GM18868 (cell line): ENCODE measurements around the gene HOXA5.

Source experiments
- ATAC-seq: cut with Tn5 transposase; IDR thresholded peaks from one replicate; pipeline ENCODE4 v1.9.1; 2021; ENCODE audit warnings: mild to moderate bottlenecking, moderate library complexity; ENCODE audit not compliant: unreplicated experiment

HOXA5 gene

DNA sequence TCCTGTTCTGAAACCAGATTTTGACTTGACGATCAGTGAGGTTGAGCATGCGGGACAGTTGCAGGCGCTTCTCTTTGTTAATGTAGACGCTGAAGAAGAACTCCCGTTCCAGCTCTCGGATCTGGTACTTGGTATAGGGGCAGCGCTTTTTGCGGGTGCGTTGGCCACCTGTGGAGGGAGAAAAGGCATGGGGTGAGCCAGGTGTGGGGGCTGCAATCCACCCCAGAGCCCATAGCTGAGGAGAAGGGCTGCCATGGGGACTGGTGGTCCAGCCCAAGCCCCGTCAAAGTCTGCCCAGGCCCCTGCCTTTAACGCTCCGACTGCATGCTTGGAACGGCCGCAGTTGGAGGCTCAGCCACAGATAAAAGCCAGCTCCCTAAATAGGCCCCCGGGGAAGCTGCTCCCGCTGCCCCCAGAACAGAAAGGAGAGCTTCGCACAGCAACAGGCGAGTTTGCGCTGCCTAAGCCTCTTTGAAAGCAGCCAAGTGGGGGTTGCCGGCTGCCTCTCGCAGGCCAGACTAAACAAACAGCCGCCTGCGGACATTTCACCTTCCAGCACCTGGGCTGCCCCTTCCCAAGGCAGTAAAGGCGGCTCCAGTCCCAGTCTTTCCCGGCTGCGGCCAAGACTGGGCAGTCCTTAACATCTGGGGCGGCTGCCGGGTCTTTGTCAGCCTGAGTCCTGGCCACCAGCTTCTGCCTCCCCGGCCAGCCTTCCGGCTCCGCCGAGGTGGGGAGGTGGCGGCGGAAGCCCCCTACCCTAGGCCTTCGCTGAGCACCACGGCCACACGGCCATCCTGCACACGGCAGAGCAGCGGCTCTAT, 39.6 kb upstream of the HOXA5 start:
- no peak for ATAC-seq

DNA sequence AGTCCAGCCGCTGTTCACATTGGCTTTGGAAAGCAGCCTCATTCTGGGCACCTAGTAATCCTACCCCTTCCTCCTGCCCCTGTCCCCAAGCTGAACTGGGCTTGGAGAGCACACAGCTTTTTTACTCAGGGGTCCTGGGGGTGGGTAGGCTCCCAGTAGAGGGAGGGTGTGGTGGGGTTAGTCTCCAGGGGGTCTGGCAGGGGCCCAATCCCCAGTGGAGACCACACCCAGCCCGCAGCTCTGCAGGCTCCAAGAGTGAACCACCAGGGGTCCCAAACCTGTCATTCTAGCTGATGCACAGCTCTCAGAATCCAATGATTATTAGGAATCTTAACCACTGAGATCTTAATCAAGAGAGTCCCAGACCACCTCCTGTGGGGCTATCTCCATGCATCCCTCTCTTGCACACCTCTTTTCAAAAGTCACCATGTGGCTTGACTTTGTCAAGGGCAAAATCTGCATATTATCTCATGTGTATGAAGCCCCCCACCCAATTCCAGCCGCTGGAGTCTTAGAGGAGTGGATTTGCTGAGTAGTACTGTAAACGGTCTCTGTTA, 38.9 kb upstream of the HOXA5 start:
- ATAC-seq, result no peak

DNA sequence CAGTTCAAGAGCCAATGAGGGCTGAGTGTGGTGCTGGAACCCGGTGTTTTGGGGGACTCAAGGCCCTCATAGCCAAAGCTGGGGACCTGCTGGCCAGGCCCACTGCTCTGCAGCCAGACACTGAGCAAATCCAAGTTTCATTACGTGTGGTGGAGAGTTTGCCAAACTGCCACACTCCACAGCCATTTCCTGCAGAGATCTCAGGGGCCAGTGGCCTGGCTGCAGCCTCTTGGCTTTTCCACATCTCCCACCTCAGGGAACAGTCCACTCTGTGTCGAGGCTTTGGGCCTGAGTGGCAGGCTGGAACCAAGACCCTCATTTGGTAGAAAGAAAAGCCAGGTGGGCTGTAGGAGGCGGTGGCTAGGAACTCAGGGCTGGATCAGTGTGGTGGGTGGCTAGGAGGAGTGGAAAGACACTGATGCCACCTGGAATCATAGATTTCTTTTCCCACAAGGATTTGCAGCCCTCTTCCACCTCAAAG, 38.4 kb upstream of the HOXA5 start:
- ATAC-seq, result no peak

DNA sequence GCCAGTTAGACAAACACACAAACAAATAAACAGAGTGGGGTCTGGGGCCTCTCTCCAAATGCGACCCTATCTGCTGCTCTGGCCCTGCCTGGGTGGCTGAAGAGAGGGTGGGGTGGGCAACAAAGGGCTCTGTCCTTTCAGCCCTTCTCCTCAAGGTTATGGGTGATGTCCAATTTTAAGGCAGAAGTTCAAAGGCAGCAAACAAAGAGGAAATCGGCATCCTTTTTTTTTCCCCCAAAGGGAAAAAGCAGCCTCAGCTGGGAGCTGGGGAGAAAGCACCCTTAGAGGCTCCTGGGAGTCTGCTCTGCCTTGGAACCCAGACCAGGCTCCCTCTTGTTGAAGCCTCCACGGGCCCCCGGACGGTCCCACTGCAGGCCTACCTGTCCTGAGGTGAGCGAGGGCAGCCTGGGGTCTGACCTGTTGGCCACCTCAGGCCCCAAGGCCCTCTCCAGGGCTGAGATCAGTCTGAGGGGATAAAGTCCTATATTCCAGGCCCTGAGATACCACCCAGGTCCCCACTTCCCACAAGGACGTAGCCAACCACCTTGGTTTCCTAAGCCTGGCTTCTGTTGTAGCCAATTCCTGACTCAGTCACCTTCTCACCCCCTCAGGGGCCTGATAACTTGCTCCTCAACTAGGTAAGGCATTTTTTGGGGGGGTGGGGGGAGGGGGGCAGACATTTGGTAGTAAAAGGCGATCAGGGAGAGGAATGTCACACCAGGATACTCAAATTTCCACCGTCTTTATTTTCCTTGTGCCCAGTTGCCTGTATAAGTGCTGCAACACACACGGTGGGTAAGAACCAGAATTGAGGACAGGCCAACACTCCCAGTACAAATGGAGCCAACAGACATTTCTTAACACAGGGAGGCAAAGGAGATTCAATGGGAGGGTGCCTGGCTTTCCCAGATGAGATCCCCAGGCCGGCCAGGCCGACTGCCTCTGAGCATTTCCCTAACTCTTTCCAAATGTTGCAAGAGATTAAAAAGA, 37.2 kb upstream of the HOXA5 start:
- ATAC-seq, result no peak

DNA sequence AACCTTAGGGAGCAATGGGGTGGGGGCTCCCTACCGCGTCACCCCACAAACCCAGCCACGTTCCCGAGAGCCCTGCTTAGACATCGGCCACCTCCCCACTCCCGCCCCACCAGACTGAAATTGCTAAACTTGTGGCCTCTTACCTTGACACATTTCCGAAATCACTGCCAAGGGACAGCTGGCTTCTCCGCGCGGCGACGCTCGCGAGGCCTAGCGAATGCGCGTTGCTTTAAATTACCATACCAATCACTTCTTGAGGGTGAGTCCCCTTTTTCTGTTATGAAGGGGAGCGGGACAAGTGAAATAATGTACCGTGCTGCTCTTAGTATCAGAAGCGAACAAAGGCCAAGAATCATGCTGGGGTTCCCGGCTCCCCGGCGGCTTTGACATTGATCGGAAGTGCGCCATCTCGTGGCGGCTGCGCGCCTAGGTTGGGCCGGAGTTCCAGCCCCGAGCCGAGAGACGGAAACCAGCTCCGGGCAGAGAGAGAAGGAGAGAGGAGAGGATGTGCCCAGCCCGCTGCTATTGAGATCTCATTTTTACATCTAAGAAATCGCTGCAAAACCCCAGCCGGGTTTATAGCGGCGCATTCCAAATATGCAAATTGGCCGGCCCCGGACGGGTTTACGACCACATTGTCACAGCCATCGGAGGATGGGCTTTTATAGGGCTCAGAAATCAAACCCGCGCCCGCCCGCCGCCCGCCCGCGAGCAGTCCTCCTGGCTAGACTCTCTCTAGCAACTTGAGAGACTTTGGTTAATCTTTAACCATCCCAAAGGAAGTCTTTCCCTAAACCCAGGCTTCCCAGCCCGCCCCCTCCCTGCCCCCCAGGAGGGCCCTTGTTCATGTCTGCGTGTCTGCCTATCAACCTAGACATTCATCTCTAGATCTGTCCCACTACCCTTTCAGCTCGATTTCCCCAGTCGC, 36.3 kb upstream of the HOXA5 start:
- ATAC-seq, result no peak

DNA sequence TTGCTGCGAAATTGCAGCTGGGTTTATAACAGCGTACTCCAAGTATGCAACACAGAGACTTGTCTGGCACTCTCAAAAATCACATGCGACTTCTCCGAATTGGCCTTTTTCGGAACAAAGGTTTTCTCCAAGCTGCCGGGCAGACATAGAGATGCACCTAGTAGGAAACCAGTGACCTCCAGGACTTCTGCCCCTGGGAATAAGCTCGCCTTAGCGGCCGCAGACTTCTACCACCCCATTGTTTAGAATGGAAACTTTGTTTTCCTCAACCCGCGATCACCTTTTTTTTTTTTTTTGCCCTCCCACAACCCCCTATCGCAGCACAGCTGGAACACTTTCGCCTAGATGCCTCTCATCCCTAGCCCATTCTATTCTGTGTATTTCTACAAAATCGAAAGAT, 35.5 kb upstream of the HOXA5 start:
- no peak for ATAC-seq

DNA sequence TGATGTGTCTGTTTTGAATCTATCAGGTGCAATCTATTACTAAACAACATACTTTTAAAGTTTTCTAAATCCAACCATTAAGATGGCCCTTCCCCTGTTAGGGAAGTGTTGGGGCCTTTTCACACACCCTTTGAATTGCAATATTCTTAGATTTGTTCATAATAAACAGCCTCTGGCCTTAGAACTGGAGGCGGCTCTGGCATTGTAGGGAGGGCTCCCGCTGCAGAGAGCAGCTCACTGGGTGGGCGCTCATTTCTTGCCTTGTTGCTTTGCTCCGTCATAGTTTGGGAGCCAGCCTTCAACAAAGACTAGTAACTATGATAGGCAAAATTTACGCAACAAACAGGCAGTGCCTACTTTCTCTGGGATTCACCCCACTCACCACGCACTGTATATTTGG, 34.9 kb upstream of the HOXA5 start:
- ATAC-seq, result no peak

DNA sequence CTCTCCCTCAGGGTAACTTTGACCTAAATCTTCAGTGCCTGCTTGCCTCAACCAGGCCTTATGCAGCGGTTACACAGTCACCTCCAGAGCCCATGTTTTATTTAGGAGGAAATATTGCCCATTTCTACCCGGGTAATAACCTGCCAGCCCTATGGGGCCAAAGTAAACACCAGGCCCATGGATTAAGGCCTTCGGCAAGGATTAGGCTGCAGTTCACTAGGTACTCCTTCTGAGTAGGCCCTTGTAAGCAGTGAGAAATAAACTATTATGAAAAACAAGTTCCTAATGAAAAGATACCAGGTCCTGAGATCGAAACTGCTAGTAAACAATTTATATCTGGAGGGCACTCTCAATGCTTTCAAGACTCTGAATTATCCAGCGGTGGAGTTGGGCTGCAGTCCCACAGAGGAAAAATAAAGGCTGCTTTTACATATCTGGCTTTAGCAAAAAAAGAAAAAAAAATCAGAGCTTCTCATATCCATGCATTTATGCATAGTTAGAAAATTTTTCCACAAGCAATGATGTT, 34.4 kb upstream of the HOXA5 start:
- ATAC-seq, result no peak

DNA sequence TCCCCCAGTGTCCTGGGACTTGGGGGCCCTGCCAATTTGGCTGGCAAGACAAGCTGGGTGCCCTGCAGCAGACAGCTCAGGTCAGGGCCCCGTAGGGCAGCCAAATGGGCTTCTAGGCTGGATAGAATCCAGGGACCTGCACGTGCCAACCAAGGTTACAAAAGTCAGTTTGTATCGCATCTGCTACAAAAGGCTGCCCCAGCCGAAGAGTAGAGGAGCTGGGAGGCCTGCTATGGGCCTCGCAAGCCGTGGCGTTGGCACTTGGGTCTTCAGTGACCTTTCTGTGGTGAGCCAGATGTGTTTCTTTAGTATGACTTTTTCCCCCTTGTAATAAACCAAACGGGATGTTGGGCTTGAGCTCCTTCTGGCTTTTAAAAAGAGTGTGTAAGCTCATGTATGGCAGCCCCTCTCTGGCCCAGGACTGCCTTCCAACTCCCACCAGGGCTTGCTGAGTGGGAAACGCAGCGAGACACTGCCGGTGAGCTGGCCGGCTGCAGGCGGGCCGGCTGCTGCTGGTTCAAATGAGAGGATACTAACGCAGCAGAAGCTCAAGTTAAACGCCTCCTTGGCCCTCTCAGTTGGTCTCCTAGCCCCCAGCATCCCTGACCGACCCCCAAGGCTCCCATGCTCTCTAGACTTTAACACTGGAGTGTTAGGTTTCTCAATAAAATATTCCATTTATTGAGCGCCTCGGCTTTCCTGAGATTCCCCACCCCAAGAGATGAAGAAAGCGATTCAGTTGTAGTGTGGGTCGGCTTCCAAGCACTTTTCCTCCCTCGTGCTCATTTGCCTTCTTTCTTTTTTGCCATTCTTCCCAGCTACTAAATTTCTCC, 33.7 kb upstream of the HOXA5 start:
- ATAC-seq, result no peak

DNA sequence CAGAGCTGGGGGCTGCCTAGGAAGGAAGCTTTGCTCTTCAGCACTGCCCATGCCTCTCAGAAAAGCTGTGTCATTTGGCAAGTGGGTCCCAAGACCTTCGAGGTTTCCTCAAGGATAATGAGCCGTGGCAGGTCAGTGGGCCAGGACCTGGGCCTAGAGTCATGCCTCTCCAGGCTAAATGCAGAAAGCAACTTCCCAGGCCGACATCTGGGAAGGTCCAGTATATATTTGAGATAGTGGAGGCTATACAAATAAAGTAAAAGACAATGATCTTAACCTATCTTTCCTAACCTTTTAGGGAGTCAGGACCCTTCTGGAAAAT, 33.0 kb upstream of the HOXA5 start:
- no peak for ATAC-seq

DNA sequence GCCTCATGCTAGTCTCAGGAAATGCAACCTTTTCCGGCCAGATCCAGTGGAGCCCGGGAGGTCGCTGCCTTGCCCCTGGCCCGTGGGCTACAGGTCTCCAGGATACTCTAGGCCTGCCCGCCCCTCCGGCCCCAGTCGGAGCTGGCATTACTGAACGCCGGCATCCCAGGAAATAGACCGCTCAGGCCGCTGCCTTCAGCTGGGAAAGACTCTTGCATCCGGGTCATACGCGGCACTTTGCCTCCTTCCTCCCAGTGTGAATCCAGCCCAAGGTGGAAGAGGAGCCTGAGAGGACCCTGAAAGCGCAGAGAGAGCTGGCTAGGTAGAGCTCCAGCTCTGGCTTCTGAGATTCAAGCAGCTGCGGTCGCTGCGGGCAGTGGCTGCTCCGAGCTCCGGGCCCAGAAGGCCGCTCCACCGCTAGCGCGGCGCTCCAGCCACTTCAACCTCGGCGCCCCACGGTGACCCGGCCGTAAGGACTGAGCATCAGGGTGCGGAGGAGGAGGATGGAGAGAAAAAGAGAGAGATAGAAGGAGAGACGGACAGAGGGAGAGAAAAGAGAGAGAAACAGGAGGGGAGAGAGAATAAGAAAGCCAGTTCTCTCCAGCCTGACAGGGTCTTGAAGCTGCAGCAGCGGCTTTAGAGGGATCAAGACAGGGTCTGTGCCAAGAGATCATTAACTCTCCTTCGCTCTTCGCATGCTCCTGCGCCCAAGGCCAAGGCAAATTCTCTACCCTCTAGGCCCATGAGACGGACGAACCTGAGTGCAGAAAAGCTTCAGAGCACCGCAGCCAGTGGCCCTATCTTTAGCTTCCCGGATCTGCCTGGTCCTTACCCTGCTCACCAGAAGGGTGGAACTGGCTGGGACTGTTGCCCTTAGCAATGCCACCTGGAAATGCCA, 32.4 kb upstream of the HOXA5 start:
- no peak for ATAC-seq

DNA sequence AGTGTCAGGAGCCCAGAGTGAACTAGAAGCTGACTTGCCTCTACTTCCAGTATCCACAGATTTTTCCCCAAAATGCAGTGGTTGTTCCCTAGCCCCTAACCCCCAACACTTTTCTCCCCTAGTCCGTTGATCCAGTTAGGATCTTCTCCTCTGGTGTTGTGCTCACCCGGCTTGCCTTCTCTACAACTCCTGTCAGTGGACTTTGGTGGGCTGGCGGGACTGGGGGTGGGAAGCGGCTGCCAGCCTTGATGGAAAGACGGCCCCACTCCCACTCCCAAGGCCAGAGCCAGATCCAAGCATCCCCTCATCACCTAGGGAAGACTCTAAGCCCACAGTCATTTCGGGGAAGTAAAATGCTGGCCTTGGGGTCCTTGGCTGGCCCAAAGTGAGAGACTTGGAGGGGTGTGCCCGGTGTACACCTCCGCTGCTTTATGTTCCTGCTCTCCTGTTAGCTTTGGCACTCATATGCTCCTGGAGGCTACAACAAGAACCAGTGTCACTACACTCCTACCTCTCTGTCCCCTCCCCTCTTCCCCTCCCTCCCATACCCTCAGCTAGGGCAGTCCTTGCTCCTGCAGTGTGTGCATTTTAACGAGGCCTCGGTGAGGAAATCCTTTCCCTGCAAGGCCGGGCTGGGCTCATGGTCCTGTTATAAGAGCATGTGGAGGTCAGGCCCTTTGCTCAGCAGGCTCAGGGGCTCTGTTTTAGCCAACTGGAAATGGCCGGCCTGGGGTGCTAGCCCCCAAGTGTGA, 31.6 kb upstream of the HOXA5 start:
- no peak for ATAC-seq

DNA sequence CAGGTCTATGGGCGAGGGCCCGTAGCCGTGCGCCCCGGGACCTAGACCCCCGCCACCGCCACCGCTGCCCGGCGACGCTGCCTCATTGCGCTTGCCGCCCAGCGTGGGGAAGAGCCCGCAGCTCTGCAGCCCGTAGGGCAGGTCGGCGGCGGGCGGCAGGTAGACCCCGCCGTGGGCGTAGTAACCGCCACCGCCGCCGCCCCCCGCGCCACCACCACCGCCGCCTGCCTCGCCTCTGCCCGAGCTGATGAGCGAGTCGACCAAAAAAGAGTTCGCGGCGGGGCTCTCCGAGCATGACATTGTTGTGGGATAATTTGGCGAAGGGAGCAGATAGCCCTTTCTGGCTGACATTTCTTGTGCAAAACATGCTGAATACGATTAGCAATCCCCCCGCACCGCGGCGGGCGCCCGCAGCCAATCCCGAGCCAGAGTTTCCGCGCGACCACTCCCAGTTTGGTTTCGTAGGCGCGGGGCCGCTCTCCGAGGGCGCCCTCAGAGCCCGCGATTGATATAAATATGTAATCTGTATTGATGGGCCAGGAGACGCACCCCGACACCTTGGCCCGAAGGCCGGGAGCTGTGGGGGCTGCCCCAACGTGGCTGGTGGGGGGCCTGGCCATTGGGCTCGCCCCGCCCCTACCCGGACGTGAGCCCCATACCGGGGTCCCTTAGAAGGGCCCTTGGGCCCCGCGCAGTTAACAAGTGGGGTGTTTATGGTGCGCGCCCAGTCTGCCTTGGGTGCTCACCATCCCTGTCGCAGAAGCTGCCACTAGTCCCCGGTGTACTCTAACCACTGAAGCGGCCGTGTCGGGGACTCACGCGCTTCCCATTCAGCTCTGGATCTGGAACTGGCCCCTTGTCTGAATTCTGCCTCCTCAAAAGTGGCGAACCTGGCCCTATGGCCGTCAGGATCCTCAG, 30.7 kb upstream of the HOXA5 start, which contains the start of gene HOXA10:
Gene HOXA10, minus strand, starts transcription at position 365 of the 918 bp plus-strand sequence. Its CDS starts 14 bp downstream, at position 351.
- ATAC-seq, result no peak

DNA sequence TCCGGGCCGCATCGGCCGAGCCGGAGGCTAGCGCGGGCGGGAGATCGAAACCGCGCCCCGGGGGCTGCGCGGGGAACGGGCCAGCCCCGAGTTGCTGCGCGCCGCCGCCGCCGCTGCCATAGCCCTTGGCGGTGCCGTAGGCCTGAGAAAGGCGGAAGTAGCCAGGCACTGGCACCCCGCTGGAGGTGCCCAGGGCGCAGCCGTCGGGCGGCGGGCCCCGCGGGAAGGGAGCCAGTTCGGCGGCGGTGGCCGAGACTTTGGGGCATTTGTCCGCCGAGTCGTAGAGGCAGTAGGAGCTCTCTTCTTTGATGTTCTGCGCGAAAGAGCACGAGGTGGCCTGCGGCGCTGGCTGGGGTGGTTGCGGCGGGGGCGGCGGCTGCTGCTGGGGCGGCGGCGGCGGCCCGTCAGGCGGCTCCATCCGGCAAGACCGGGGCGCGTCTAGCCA, 30.1 kb upstream of the HOXA5 start:
- ATAC-seq, result no peak

DNA sequence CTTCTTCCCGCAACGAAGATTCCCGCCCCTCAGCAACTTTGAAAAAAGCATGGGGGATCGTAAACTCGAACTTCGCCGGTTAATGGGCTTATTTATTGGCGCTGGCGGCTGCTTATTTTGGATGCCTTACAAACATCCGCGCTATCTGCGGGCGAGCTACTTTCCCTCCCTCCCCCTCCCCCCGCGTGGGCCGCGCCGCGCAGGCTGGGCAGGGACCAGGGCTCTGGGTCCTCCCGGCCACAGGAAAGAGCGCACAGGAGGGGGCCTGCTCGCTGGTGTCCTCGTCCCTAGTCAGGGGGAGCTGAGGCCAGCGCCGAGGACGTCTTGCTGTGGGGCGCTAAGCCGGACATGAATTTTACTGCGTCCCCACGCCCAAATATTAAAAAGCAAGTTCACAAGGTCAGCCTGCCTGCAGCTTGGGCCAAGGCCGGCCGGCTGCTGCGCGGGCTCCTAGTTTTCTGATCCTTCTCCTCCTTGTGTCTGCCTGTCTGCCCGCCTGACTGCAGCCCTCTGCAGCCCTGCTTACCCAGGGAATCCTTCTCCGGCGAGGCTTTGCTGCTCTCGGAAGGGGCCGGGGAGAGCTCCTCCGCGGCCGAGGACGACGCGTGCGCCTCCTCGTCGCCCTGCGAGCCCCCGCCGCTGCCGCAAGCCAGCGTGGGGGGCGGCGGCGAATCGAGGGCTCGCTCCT, 29.5 kb upstream of the HOXA5 start:
- ATAC-seq, result no peak

DNA sequence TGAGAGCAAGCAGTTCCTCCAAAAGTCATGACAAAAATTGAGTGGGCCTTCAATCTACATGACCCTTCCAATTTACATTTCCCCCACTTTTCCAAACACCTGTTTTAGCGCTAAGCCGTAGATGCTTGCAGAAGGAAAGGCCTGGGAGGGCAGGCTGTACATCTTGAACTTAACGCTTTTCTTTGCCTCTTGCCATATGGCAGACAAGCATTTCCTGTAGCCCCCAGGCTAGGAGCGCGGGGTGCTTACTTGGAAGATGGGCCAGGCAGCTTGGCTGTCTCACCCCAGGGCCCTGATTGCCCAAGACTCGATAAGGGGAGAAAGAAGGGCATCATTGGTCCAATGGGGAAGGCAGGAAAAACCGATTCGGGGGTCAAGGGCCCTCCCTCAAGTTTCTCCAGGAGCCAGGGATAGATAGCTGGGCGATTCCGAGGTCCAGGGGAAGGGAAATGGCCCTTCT, 28.9 kb upstream of the HOXA5 start:
- ATAC-seq, result no peak
